Activated naive CD8-positive, alpha-beta T cell treated with anti-CD3 and anti-CD28 coated beads, Interleukin-2, amount 50 U/mL, for 24 hours (primary cell): Measurements from ENCODE around the gene SMARCAL1.

Experiments used
- ATAC-seq: fragments of 150-1000 bp; cut with Tn5 transposase; one replicate; pipeline ENCODE4 v1.10.0; 2021
- DNase-seq: peaks from one replicate; pipeline ENCODE4 v3.0.0; 2021
- H3K27ac Mint-ChIP-seq: one replicate; pipeline ENCODE4 v1.8.0; 2021; ENCODE audit warnings: mild to moderate bottlenecking, mixed read lengths
- H3K27me3 Mint-ChIP-seq: one replicate; pipeline ENCODE4 v1.8.0; 2021; ENCODE audit warnings: mixed read lengths
- H3K36me3 Mint-ChIP-seq: one replicate; pipeline ENCODE4 v1.8.0; 2021; ENCODE audit warnings: low read depth, mixed read lengths
- H3K4me1 Mint-ChIP-seq: one replicate; pipeline ENCODE4 v1.8.0; 2021; ENCODE audit warnings: mixed read lengths
- H3K4me3 Mint-ChIP-seq: one replicate; pipeline ENCODE4 v1.8.0; 2021; ENCODE audit warnings: mild to moderate bottlenecking, moderate library complexity, mixed read lengths
- H3K9me3 Mint-ChIP-seq: one replicate; pipeline ENCODE4 v1.8.0; 2021; ENCODE audit warnings: mixed read lengths

Gene SMARCAL1

DNA sequence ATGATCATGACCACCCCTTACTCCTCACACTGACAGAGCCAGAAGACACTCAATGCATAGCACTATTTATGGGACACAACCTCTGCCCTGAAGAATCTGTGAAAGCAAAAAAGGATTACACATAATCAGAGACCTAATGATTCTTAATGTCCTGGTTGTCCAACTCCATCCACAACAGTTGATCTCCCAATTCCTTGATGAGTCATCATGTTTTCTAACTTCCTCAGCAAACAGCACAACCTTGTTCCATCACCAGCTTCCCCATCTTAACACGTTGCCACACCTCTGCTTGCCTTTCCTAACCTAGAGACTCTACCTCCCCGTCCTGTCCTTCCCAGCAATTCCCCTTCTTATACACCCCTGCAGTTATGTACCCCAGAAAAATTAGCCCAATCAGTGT, 26.8 kb upstream of the SMARCAL1 start:
- ATAC-seq (no peak), DNase-seq (no peak)
- Mint-ChIP-seq H3K27me3 (no peaks in the 10 kb centered on the region), H3K4me1 (peaks cover 21% of the 10 kb centered on the region), H3K9me3 (no peaks in the 10 kb centered on the region), H3K36me3 (no peaks in the 10 kb centered on the region), H3K27ac (no peak overlapping the region), H3K4me3 (no peak overlapping the region)

GRCh38 chr2:216387262-216387661, 25.0 kb upstream of the SMARCAL1 start:
- H3K4me1 Mint-ChIP-seq: peaks cover 21% of the 10 kb centered on the region
- ATAC-seq: no peak
- H3K4me3 Mint-ChIP-seq: no peak overlapping the region
- H3K27me3 Mint-ChIP-seq: no peaks in the 10 kb centered on the region
- H3K36me3 Mint-ChIP-seq: no peaks in the 10 kb centered on the region
- no peak overlapping the region for H3K27ac Mint-ChIP-seq
- no peak for DNase-seq
- H3K9me3 Mint-ChIP-seq: no peaks in the 10 kb centered on the region

- DNase-seq: peak; percentile 5
- H3K27ac Mint-ChIP-seq: no peak overlapping the region
- H3K9me3 Mint-ChIP-seq: no peaks in the 10 kb centered on the region
- ATAC-seq: peak; percentile 99
- H3K4me1 Mint-ChIP-seq: peaks cover 21% of the 10 kb centered on the region
- H3K36me3 Mint-ChIP-seq: no peaks in the 10 kb centered on the region
- H3K4me3 Mint-ChIP-seq: no peak overlapping the region
- no peaks in the 10 kb centered on the region for H3K27me3 Mint-ChIP-seq
Measured at GRCh38 chr2:216388046-216388884, 24.0 kb upstream of the SMARCAL1 start.

GRCh38 chr2:216389570-216389969, 22.7 kb upstream of the SMARCAL1 start:
- no peak for ATAC-seq
- Mint-ChIP-seq H3K27ac (no peak overlapping the region), H3K4me1 (peaks cover 21% of the 10 kb centered on the region)

GRCh38 chr2:216391401-216391800, 20.9 kb upstream of the SMARCAL1 start:
- no peak overlapping the region for H3K4me3 Mint-ChIP-seq
- H3K9me3 Mint-ChIP-seq: no peaks in the 10 kb centered on the region

More at GRCh38 chr2:216389570-216389969, 22.7 kb upstream of the SMARCAL1 start:
- Mint-ChIP-seq H3K4me3 (no peak overlapping the region), H3K36me3 (no peaks in the 10 kb centered on the region), H3K9me3 (no peaks in the 10 kb centered on the region), H3K27me3 (no peaks in the 10 kb centered on the region)
- DNase-seq: no peak

DNA sequence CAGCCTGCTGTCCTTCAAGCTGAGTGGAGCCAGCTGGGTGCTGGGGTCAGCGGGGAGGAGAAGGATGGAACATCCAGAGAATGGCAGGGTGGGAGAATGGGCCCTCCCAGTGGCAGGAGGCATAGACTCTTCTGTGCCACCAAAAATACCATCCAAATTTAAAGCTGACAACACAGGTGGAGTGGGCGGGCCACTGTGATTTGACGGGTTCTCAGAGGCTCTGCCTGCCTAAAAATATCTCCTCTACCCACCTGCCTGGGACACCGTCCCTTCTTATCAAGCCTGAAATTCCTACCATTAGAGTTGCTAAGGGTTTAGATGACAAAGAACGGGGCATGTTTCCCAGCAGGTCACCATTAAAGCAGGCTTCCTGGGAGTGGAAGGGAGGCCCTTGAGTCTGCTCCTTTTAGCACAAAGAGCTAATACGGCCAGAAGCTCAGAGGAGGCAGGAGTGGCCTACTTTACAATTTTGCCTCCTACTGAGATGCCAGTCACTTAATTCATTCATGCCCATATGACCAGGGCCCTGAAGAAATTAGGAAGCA, 20.2 kb upstream of the SMARCAL1 start:
- no peaks in the 10 kb centered on the region for H3K36me3 Mint-ChIP-seq
- H3K4me1 Mint-ChIP-seq: peaks cover 23% of the 10 kb centered on the region
- no peaks in the 10 kb centered on the region for H3K27me3 Mint-ChIP-seq
- H3K9me3 Mint-ChIP-seq: no peaks in the 10 kb centered on the region
- ATAC-seq (no peak), DNase-seq (no peak)
- no peak overlapping the region for H3K27ac Mint-ChIP-seq
- H3K4me3 Mint-ChIP-seq: no peak overlapping the region

More at GRCh38 chr2:216391401-216391800, 20.9 kb upstream of the SMARCAL1 start:
- DNase-seq (no peak), ATAC-seq (no peak)
- Mint-ChIP-seq H3K27ac (no peak overlapping the region), H3K4me1 (peaks cover 23% of the 10 kb centered on the region), H3K27me3 (no peaks in the 10 kb centered on the region), H3K36me3 (no peaks in the 10 kb centered on the region)

DNA sequence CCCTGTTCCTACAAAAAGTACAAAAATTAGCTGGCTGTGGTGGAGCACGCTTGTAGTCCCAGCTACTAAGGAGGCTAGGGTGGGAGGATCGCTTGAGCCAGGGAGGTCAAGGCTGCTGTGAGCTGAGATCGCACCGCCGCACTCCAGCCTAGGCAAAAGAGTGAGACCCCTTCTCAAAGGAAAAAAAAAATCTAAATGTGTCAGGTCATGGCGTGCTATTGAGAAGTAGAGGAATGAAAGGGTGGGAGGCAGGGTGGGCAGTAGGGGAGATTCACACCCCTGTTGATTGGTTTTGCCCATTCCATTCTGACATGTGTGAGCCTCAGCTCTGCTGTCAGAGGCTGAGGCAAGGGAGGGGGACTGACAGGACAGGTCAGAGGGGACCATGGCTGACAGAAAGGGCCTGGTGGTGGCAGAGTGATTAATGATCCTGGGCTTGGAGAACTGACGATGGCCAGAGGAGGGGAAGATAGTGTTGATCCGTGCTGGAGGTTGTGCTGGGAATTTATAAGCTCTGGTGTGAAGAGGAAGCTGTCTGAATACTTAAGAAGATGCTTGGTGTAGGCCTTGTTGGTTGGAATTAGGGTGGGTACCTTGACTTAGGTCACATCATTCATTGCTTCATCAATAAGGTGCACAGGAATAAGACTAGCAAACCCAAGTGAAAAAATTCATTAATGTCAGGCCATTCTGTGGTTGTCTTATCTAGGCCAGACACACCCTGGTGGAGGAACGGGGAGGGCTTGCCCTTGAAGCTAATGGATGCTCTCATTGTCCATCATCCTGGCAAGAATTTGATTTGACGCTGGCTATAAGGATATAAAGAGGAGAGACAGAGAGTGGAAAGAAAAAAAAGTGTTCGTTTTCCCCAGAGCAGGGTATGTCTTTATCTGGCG, 19.1 kb upstream of the SMARCAL1 start:
- no peak overlapping the region for H3K27ac Mint-ChIP-seq
- peaks cover 15% of the 10 kb centered on the region for H3K4me1 Mint-ChIP-seq
- H3K4me3 Mint-ChIP-seq: no peak overlapping the region
- H3K27me3 Mint-ChIP-seq: no peaks in the 10 kb centered on the region
- ATAC-seq: no peak
- H3K36me3 Mint-ChIP-seq: no peaks in the 10 kb centered on the region
- DNase-seq: no peak
- no peaks in the 10 kb centered on the region for H3K9me3 Mint-ChIP-seq

GRCh38 chr2:216394881-216395280, 17.4 kb upstream of the SMARCAL1 start:
- ATAC-seq: no peak
- no peaks in the 10 kb centered on the region for H3K36me3 Mint-ChIP-seq
- H3K4me3 Mint-ChIP-seq: no peak overlapping the region
- no peak for DNase-seq
- H3K27ac Mint-ChIP-seq: no peak overlapping the region
- H3K9me3 Mint-ChIP-seq: no peaks in the 10 kb centered on the region
- peaks cover 2% of the 10 kb centered on the region for H3K4me1 Mint-ChIP-seq
- H3K27me3 Mint-ChIP-seq: no peaks in the 10 kb centered on the region

DNA sequence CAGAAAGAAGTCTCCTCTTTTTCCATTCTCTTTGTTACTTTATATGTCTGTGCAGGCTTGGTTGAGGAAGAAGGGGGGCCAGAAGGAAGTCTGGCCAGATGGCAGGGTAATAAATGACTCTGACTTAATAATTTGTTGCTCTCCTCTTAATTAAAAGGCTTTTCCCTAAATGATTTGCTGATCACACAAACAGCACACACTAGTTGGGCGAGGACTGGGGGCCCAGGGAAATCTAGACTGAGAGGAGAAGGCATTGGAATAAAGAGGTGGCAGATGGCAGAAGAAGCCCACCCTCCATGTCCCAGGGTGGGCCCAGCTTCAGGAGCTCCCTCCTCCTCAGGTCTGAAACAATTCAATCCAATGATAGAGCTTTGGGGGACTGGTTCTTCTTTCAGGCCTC, 12.7 kb upstream of the SMARCAL1 start:
- ATAC-seq (no peak), DNase-seq (no peak)
- Mint-ChIP-seq H3K36me3 (no peaks in the 10 kb centered on the region), H3K4me1 (peaks cover 2% of the 10 kb centered on the region), H3K27me3 (no peaks in the 10 kb centered on the region), H3K9me3 (no peaks in the 10 kb centered on the region), H3K27ac (no peak overlapping the region), H3K4me3 (no peak overlapping the region)

DNA sequence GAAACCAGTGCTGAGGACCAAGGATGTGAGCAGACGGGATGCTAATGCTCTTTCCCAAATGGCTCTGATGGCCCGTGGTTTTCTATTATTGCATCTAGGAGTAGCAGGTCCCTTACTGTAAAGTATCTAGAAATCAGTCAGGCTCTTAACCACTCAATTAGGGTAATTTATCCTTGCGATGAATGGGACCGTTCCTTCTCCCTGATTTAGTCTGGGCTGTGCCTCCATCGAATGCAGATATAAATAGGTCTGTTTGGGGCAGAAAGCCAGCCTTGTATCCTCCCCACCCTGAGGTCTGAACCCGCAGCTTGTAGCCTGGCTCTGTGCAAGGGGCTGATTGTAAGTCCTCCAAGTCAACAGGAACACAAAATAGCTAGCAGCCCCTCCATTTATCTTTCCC, 9.5 kb upstream of the SMARCAL1 start:
- Mint-ChIP-seq H3K27ac (no peak overlapping the region), H3K4me1 (no peaks in the 10 kb centered on the region), H3K27me3 (no peaks in the 10 kb centered on the region), H3K4me3 (no peak overlapping the region), H3K9me3 (no peaks in the 10 kb centered on the region), H3K36me3 (no peaks in the 10 kb centered on the region)
- DNase-seq: no peak
- ATAC-seq: no peak

- Mint-ChIP-seq H3K4me1 (no peaks in the 10 kb centered on the region), H3K9me3 (no peaks in the 10 kb centered on the region)
Measured at GRCh38 chr2:216404010-216404618, 8.2 kb upstream of the SMARCAL1 start.

DNA sequence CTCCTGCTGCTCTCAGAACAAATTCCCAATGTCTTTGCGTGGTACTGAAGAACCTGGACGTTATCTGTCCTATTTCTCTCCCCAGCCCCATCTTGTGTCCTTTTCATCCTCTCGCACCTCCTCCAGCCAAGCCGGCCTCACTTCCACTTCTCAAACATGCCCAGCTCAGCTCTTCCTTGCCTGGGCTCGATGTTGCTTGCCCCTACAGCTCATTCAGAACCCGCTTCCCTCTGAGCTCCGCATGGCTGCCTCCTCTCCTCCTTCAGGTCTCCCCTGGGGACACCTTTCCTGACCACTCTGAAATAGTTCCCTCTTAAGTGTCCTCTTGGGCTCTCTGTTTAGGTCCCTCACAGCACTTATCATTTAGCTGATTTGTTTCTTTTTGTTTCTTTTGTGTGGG, 6.7 kb upstream of the SMARCAL1 start:
- no peaks in the 10 kb centered on the region for H3K27me3 Mint-ChIP-seq

More at GRCh38 chr2:216404010-216404618, 8.2 kb upstream of the SMARCAL1 start:
- Mint-ChIP-seq H3K27ac (no peak overlapping the region), H3K4me3 (no peak overlapping the region), H3K27me3 (no peaks in the 10 kb centered on the region), H3K36me3 (no peaks in the 10 kb centered on the region)
- DNase-seq: peak; percentile 50
- no peak for ATAC-seq

GRCh38 chr2:216406826-216407225, 5.5 kb upstream of the SMARCAL1 start:
- ATAC-seq (no peak), DNase-seq (no peak)
- H3K27ac Mint-ChIP-seq: no peak overlapping the region
- H3K9me3 Mint-ChIP-seq: no peaks in the 10 kb centered on the region
- H3K36me3 Mint-ChIP-seq: no peaks in the 10 kb centered on the region
- H3K4me1 Mint-ChIP-seq: peaks cover 7% of the 10 kb centered on the region
- H3K27me3 Mint-ChIP-seq: no peaks in the 10 kb centered on the region
- H3K4me3 Mint-ChIP-seq: no peak overlapping the region

More for the DNA sequence above, 6.7 kb upstream of the SMARCAL1 start:
- ATAC-seq (no peak), DNase-seq (no peak)
- Mint-ChIP-seq H3K4me3 (no peak overlapping the region), H3K4me1 (peaks cover 2% of the 10 kb centered on the region), H3K27ac (no peak overlapping the region), H3K9me3 (no peaks in the 10 kb centered on the region), H3K36me3 (no peaks in the 10 kb centered on the region)
